H1 (cell line): ENCODE results near the gene COASY. TPM values are rescaled to one million over a fixed set of nuclear protein-coding genes. Genes with fewer than 3 reads are reported as not detected.

Experiments used
- CTCF ChIA-PET: fragments of 300-600 bp; sonication (Branson Sonifier 250); formaldehyde crosslinking; loops from one replicate; lab custom pipeline; 2021; ENCODE audit not compliant: partially characterized antibody; lab: Charles Lee
- POLR2A ChIA-PET: fragments of 300-600 bp; sonication (Branson Sonifier 250); formaldehyde crosslinking; loops from one replicate; lab custom pipeline; 2021; ENCODE audit warnings: inconsistent platforms; ENCODE audit not compliant: partially characterized antibody; lab: Charles Lee
- DNase-seq, 2 experiments: peaks; one replicate each; pipeline versions ENCODE4 v3.0.0 to v3.0.0-alpha.2; 2010 to 2022; ENCODE audit warnings: low spot score in 2 of 2, low read depth in 1 of 2, mixed read lengths in 1 of 2
- FAIRE-seq: peaks from 2 replicates; lab custom pipeline; 2011; peaks lifted over from hg19 to GRCh38; lab: Jason Lieb, UNC
- H2AFZ ChIP-seq: 2 replicates; pipeline ENCODE4 v1.8.1; 2012; ENCODE audit warnings: low read length, inconsistent platforms
- H2AK5ac ChIP-seq: 2 replicates; pipeline ENCODE4 v1.6.1; 2013; ENCODE audit warnings: low read depth, low read length
- H2BK120ac ChIP-seq: replicated peaks from 2 replicates; pipeline ENCODE3; 2013; ENCODE audit warnings: low read depth, low read length, inconsistent platforms
- H2BK12ac ChIP-seq: 2 replicates; pipeline ENCODE4 v1.6.1; 2013; ENCODE audit warnings: low read depth, low read length
- H2BK15ac ChIP-seq: 2 replicates; pipeline ENCODE4 v1.6.1; 2013; ENCODE audit warnings: low read length
- H2BK20ac ChIP-seq: 2 replicates; pipeline ENCODE4 v1.6.1; 2013; ENCODE audit warnings: low read length
- H2BK5ac ChIP-seq: 2 replicates; pipeline ENCODE4 v1.6.1; 2013; ENCODE audit warnings: low read depth, low read length
- H3K14ac ChIP-seq: 2 replicates; pipeline ENCODE4 v1.6.1; 2013; ENCODE audit warnings: inconsistent platforms; ENCODE audit not compliant: insufficient read length
- H3K18ac ChIP-seq: 2 replicates; pipeline ENCODE4 v1.6.1; 2013; ENCODE audit warnings: low read length; ENCODE audit errors: extremely low read depth
- H3K23ac ChIP-seq: 2 replicates; pipeline ENCODE4 v1.6.1; 2013; ENCODE audit warnings: inconsistent platforms; ENCODE audit not compliant: insufficient read length
- H3K23me2 ChIP-seq: 2 replicates; pipeline ENCODE4 v1.6.1; 2013; ENCODE audit warnings: low read depth, low read length
- H3K27ac ChIP-seq: 2 replicates; pipeline ENCODE4 v1.6.1; 2011; ENCODE audit warnings: low read depth, low read length, inconsistent platforms
- H3K27me3 ChIP-seq, 4 experiments: replicated peaks in 1 of 4; 1 replicate in 1 of 4; 2 replicates in 3 of 4; pipeline versions ENCODE4 v1.6.1 to v1.8.1; 2011 to 2013; ENCODE audit warnings: low read length in 3 of 4, mild to moderate bottlenecking in 3 of 4, inconsistent platforms in 2 of 4, mixed read lengths in 2 of 4, moderate library complexity in 1 of 4; ENCODE audit not compliant: control insufficient read depth in 3 of 4, insufficient read depth in 3 of 4; ENCODE audit errors: extremely low read depth in 1 of 4
- H3K36me3 ChIP-seq, 4 experiments: 2 replicates each; pipeline versions ENCODE4 v1.6.1 to v1.8.1; 2011 to 2013; ENCODE audit warnings: mild to moderate bottlenecking in 4 of 4, low read length in 3 of 4, moderate library complexity in 2 of 4, control low read depth in 1 of 4, inconsistent platforms in 1 of 4; ENCODE audit not compliant: insufficient read depth in 4 of 4, control insufficient read depth in 2 of 4
- H3K4ac ChIP-seq: replicated peaks from 2 replicates; pipeline ENCODE3; 2013; ENCODE audit warnings: low read length, low read depth, mixed read lengths, inconsistent platforms; ENCODE audit not compliant: insufficient read length
- H3K4me1 ChIP-seq, 4 experiments: replicated peaks in 1 of 4; 1 replicate in 1 of 4; 2 replicates in 3 of 4; pipeline versions ENCODE4 v1.6.1 to v1.8.1; 2011 to 2013; ENCODE audit warnings: low read length in 3 of 4, inconsistent platforms in 2 of 4, mixed read lengths in 1 of 4; ENCODE audit not compliant: insufficient read depth in 4 of 4, control insufficient read depth in 3 of 4
- H3K4me2 ChIP-seq, 2 experiments: 2 replicates each; pipeline versions ENCODE4 v1.6.1 to v1.8.1; 2011 to 2013; ENCODE audit warnings: low read depth in 2 of 2, low read length in 2 of 2, control low read depth in 1 of 2, inconsistent platforms in 1 of 2, mild to moderate bottlenecking in 1 of 2; ENCODE audit not compliant: insufficient read depth in 1 of 2
- H3K4me3 ChIP-seq, 4 experiments: fragments of 200-600, 300-600 bp in 1 of 4; sonication (generic), shearing (Covaris generic), sonication (Bioruptor Twin) in 1 of 4; 2 replicates each; pipeline versions ENCODE4 v1.5.1 to v1.8.1; 2011 to 2016; ENCODE audit warnings: low read length in 4 of 4, low read depth in 3 of 4, control low read depth in 2 of 4, inconsistent platforms in 2 of 4, mild to moderate bottlenecking in 2 of 4, mixed read lengths in 1 of 4, moderate library complexity in 1 of 4; ENCODE audit not compliant: insufficient read depth in 2 of 4; ENCODE audit errors: extremely low read depth in 1 of 4
- H3K56ac ChIP-seq: replicated peaks from 2 replicates; pipeline ENCODE3; 2013; ENCODE audit warnings: low read depth, mild to moderate bottlenecking, mixed read lengths, low read length, inconsistent platforms; ENCODE audit not compliant: insufficient read length
- H3K79me1 ChIP-seq: 2 replicates; pipeline ENCODE4 v1.6.1; 2013; ENCODE audit warnings: low read depth, low read length, control low read depth
- H3K79me2 ChIP-seq, 2 experiments: 2 replicates each; pipeline versions ENCODE4 v1.6.1 to v1.8.1; 2012 to 2013; ENCODE audit warnings: low read length in 2 of 2, mild to moderate bottlenecking in 2 of 2, inconsistent platforms in 1 of 2; ENCODE audit not compliant: insufficient read depth in 2 of 2, control insufficient read depth in 1 of 2
- H3K9ac ChIP-seq, 4 experiments: replicated peaks in 1 of 4; 1 replicate in 1 of 4; 2 replicates in 3 of 4; pipeline versions ENCODE4 v1.6.1 to v1.8.1; 2011 to 2013; ENCODE audit warnings: low read depth in 3 of 4, low read length in 3 of 4, control low read depth in 2 of 4, mild to moderate bottlenecking in 2 of 4, moderate library complexity in 2 of 4, inconsistent platforms in 1 of 4; ENCODE audit errors: extremely low read depth in 1 of 4
- H3K9me3 ChIP-seq, 2 experiments: 2 replicates each; pipeline versions ENCODE4 v1.6.1 to v1.8.1; 2012 to 2013; ENCODE audit warnings: mild to moderate bottlenecking in 2 of 2, moderate library complexity in 2 of 2, control low read depth in 1 of 2, inconsistent platforms in 1 of 2, low read depth in 1 of 2, low read length in 1 of 2, mixed read lengths in 1 of 2; ENCODE audit not compliant: insufficient read depth in 2 of 2
- H4K20me1 ChIP-seq, 2 experiments: replicated peaks in 1 of 2; 2 replicates each; pipeline versions ENCODE3 to v1.8.1; 2011 to 2013; ENCODE audit warnings: inconsistent platforms in 2 of 2, low read length in 2 of 2, mild to moderate bottlenecking in 1 of 2; ENCODE audit not compliant: insufficient read depth in 2 of 2, control insufficient read depth in 1 of 2
- H4K5ac ChIP-seq: 2 replicates; pipeline ENCODE4 v1.6.1; 2013; ENCODE audit warnings: low read length, low read depth, mixed read lengths, inconsistent platforms; ENCODE audit not compliant: insufficient read length
- H4K8ac ChIP-seq: 2 replicates; pipeline ENCODE4 v1.8.0; 2013; ENCODE audit warnings: mild to moderate bottlenecking, moderate library complexity, low read length, inconsistent platforms; ENCODE audit not compliant: insufficient read depth; ENCODE audit errors: extremely low read depth
- H4K91ac ChIP-seq: replicated peaks from 2 replicates; pipeline ENCODE3; 2013; ENCODE audit warnings: low read length, mixed read lengths, inconsistent platforms; ENCODE audit not compliant: insufficient read length
- ATF2 ChIP-seq: IDR thresholded peaks from 2 replicates; pipeline ENCODE4 v1.6.1; 2012; ENCODE audit warnings: low read length, inconsistent platforms
- BRCA1 ChIP-seq: IDR thresholded peaks from 2 replicates; pipeline ENCODE4 v1.6.1; 2012; ENCODE audit warnings: low read depth, low read length, improper control_type of control experiment
- CTBP2 ChIP-seq: IDR thresholded peaks from 2 replicates; pipeline ENCODE4 v1.7.0; 2011; ENCODE audit warnings: borderline replicate concordance, mild to moderate bottlenecking, moderate library complexity, mixed read lengths, low read length; ENCODE audit not compliant: insufficient read depth, insufficient read length
- FOSL1 ChIP-seq: IDR thresholded peaks from 2 replicates; pipeline ENCODE4 v1.6.1; 2011; ENCODE audit warnings: mild to moderate bottlenecking, low read depth, low read length, moderate library complexity; ENCODE audit not compliant: insufficient read depth
- KDM1A ChIP-seq: fragments of 200-600, 300-600 bp; sonication (generic); IDR thresholded peaks from 2 replicates; pipeline ENCODE4 v1.7.1; 2016; ENCODE audit warnings: mild to moderate bottlenecking, low read length, borderline replicate concordance
- PHF8 ChIP-seq: fragments of 200-600 bp; sonication (generic); conservative IDR thresholded peaks from 2 replicates; pipeline ENCODE4 v1.7.1; 2012; ENCODE audit warnings: low read depth, mild to moderate bottlenecking, inconsistent platforms, low read length, moderate library complexity
- SRF ChIP-seq: IDR thresholded peaks from 2 replicates; pipeline ENCODE4 v1.6.1; 2011; ENCODE audit warnings: mild to moderate bottlenecking, low read depth, low read length, moderate library complexity
- TAF7 ChIP-seq: optimal IDR thresholded peaks from 2 replicates; pipeline ENCODE3; 2011; ENCODE audit warnings: low read depth, mild to moderate bottlenecking, inconsistent platforms, low read length, moderate library complexity, borderline replicate concordance
- WGBS, 2 experiments: shearing (Covaris generic) in 1 of 2; methylation state at CpG; one replicate each; pipeline versions ENCODE4 v1.1.6 to v1.1.7; 2013 to 2015; ENCODE audit warnings: low lambda C conversion rate in 2 of 2, mixed read lengths in 2 of 2, inconsistent platforms in 1 of 2, low coverage in 1 of 2, missing lambda C conversion rate in 1 of 2; ENCODE audit not compliant: insufficient replicate concordance in 2 of 2, insufficient coverage in 1 of 2, insufficient read length in 1 of 2; ENCODE audit errors: extremely low coverage in 1 of 2, missing lambda C conversion rate in 1 of 2; 5-methylcytosine and 5-hydroxymethylcytosine counted together
- polyA plus RNA-seq, 7 experiments: library from polyadenylated mRNA; depleted of rRNA in 3 of 7; stranded (reverse) in 5 of 7; unstranded in 2 of 7; fragments of >200 nt in 5 of 7; fragments of 200-250 nt in 2 of 7; gene quantifications; 1 replicate in 5 of 7; 2 replicates in 1 of 7; 4 replicates in 1 of 7; pipeline versions ENCODE4 v1.2.1 to v1.2.3, GENCODE V29; 2011 to 2013; ENCODE audit warnings: missing spikeins in 2 of 7, mixed read lengths in 2 of 7
- total RNA-seq: library from RNA; stranded (reverse); fragmentation: NEBNext Ultra II Directional; extraction: Animal tissue kit (Norgen Biotek cat#: 25700); gene quantifications from 2 replicates; pipeline ENCODE4 v1.2.1, GENCODE V29; 2021
- TF ChIP-seq, protein P1 (sequence below): IDR thresholded peaks from 2 replicates; pipeline ENCODE4 v1.6.1; 2011; ENCODE audit warnings: low read depth, mild to moderate bottlenecking, low read length; ENCODE audit not compliant: insufficient read depth

COASY gene
- total and polyA plus RNA-seq, 2 of the 8 experiments (the other 6 are each of a cell fraction or from before 2014, with no cell fraction given): 64.5 to 100 TPM

DNA sequence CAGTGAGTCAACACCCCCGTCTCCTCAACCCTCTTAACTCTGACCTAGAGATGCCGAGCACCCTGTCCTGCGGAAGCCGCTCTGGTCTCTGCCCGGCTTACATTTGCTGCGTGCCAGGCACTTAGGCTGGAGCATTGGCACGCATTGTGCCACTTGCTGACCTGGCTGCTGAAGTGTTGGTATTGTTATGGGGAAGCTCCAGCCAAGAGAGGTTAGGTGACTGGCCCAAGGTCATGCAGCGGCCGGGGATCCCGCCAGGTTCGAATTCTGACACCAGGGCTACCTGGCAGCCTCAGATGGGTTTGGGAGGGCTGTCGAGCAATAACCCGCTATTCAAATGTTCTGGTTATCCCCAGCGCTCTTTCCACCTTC, 14.3 kb upstream of the COASY start:
- 94% methylated on average over 13 of the region's 14 CpGs; no CpG with 5 or more reads in 1 of the 2 experiments for WGBS, 2 experiments
- H3K4me2 ChIP-seq: peak overlapping the region; percentile 48 to 84
- POLR2A ChIA-PET: interaction anchor here (0.7 to 4.3 kb wide), 11 partner anchors 11 to 134 kb away, joined by 3 to 43 read pairs (median 4); partner anchors contain the start of genes NAGLU, PSMC3IP, RETREG3 and TUBG1
- TF ChIP-seq ATF2 (no peak), PHF8 (no peak), KDM1A (no peak), BRCA1 (no peak), SRF (no peak), FOSL1 (no peak), TAF7 (no peak), CTBP2 (no peak)
- TF ChIP-seq, protein P1, sequence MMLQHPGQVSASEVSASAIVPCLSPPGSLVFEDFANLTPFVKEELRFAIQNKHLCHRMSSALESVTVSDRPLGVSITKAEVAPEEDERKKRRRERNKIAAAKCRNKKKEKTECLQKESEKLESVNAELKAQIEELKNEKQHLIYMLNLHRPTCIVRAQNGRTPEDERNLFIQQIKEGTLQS: no peak

More for the DNA sequence above, 14.3 kb upstream of the COASY start:
- H3K4ac ChIP-seq: peak overlapping the region; percentile 85
- no peak overlapping the region for H4K5ac ChIP-seq
- H2BK20ac ChIP-seq: no peak overlapping the region
- H3K27me3 ChIP-seq: no peaks in the 10 kb centered on the region
- no peak overlapping the region for H3K23ac ChIP-seq
- FAIRE-seq: no peak
- no peak for DNase-seq
- peaks cover 2% of the 10 kb centered on the region; the same call in 1 of the 2 replicates for H3K23me2 ChIP-seq
- no peak overlapping the region for H3K27ac ChIP-seq
- peak overlapping the region; percentile 31 to 61 (median 37); a peak in 6 of 8 replicates for H3K4me3 ChIP-seq
- H4K8ac ChIP-seq: peak overlapping the region; percentile 81; the same call in 1 of the 2 replicates
- no peaks in the 10 kb centered on the region for H3K9me3 ChIP-seq
- no peak overlapping the region for H2BK120ac ChIP-seq
- H2BK5ac ChIP-seq: no peak overlapping the region
- H3K9ac ChIP-seq: 0 out of 7 replicates have a peak overlapping the region, but pooled peaks of 1 of the 4 experiments have one; percentile 0
- H4K91ac ChIP-seq: peak overlapping the region; percentile 30
- H3K36me3 ChIP-seq: peaks cover 0 to 8% (median 1%) of the 10 kb centered on the region in 4 experiments; a peak in 4 of 8 replicates
- no peak overlapping the region for H3K14ac ChIP-seq
- H2BK12ac ChIP-seq: no peak overlapping the region
- H3K56ac ChIP-seq: no peak overlapping the region
- no peaks in the 10 kb centered on the region for H3K79me1 ChIP-seq
- H3K4me1 ChIP-seq: peaks cover 0 to 8% (median 7%) of the 10 kb centered on the region in 4 experiments; a peak in 4 of 7 replicates
- H3K18ac ChIP-seq: no peak overlapping the region; the same call in 1 of the 2 replicates
- CTCF ChIA-PET: interaction anchor here (1.4 to 3.0 kb wide), 7 partner anchors 11 to 131 kb away, joined by 3 to 28 read pairs (median 7); partner anchors contain the start of genes MLX, NAGLU and PSMC3IP
- H2BK15ac ChIP-seq: peak overlapping the region; percentile 88; the same call in 1 of the 2 replicates
- no peak overlapping the region for H2AFZ ChIP-seq
- no peak overlapping the region for H2AK5ac ChIP-seq
- peaks cover 0 to 4% of the 10 kb centered on the region in 2 experiments for H4K20me1 ChIP-seq
- H3K79me2 ChIP-seq: no peaks in the 10 kb centered on the region
